ENCODE measurements around the gene EPB41L4A. TPM values are rescaled to one million over a fixed set of nuclear protein-coding genes. Genes with fewer than 3 reads are reported as not detected.
"Not testable (repeated sequence)": the region's sequence is repeated elsewhere in the genome, so short reads cannot be mapped to it uniquely, and the experiment has no call there.

EPB41L4A gene
- total RNA-seq, 1 donor, result 0.86 TPM

GRCh38 chr5:112396430-112396829 is 22.6 kb downstream of the EPB41L4A start:
- no peak for TF ChIP-seq CTCF (IDR thresholded peaks at IDR 0.05; ENCODE audit: insufficient read depth, low read depth, low read length)
- no peak for DNase-seq (ENCODE audit: low read depth)

GRCh38 chr5:112395299-112395698 is 23.8 kb downstream of the EPB41L4A start:
- H3K4me3 ChIP-seq (ENCODE audit: low read depth, low read length); DNase-seq (ENCODE audit: low read depth): not testable (repeated sequence)

More at GRCh38 chr5:112396430-112396829, 22.6 kb downstream of the EPB41L4A start:
- no peak overlapping the region for H3K4me3 ChIP-seq (ENCODE audit: low read depth, low read length)

GRCh38 chr5:112390327-112390726 is 28.8 kb downstream of the EPB41L4A start:
- H3K4me3 ChIP-seq (ENCODE audit: low read depth, low read length), result no peak overlapping the region
- TF ChIP-seq CTCF (IDR thresholded peaks at IDR 0.05; ENCODE audit: insufficient read depth, low read depth, low read length), result no peak
- no peak for DNase-seq (ENCODE audit: low read depth)

- no peak for DNase-seq (ENCODE audit: low read depth)
- no peak for TF ChIP-seq CTCF (IDR thresholded peaks at IDR 0.05; ENCODE audit: insufficient read depth, low read depth, low read length)
- H3K4me3 ChIP-seq (ENCODE audit: low read depth, low read length), result no peak overlapping the region
Measured at GRCh38 chr5:112388739-112389138, 30.3 kb downstream of the EPB41L4A start.

GRCh38 chr5:112388074-112388473 is 31.0 kb downstream of the EPB41L4A start:
- no peak for DNase-seq (ENCODE audit: low read depth)
- no peak overlapping the region for H3K4me3 ChIP-seq (ENCODE audit: low read depth, low read length)
- no peak for TF ChIP-seq CTCF (IDR thresholded peaks at IDR 0.05; ENCODE audit: insufficient read depth, low read depth, low read length)

GRCh38 chr5:112386766-112387165 is 32.3 kb downstream of the EPB41L4A start:
- no peak for DNase-seq (ENCODE audit: low read depth)
- no peak for TF ChIP-seq CTCF (IDR thresholded peaks at IDR 0.05; ENCODE audit: insufficient read depth, low read depth, low read length)
- H3K4me3 ChIP-seq (ENCODE audit: low read depth, low read length), result no peak overlapping the region

GRCh38 chr5:112385969-112386368 is 33.1 kb downstream of the EPB41L4A start:
- H3K4me3 ChIP-seq (ENCODE audit: low read depth, low read length), result no peak overlapping the region
- DNase-seq (ENCODE audit: low read depth), result no peak
- no peak for TF ChIP-seq CTCF (IDR thresholded peaks at IDR 0.05; ENCODE audit: insufficient read depth, low read depth, low read length)
